Esophagus muscularis mucosa (tissue), 3 donors: ENCODE measurements around the gene CD302.

ENCODE experiments used
- CTCF ChIP-seq, 3 experiments: fragments of 200-600 bp in 2 of 3; fragments of 450-650 bp in 1 of 3; sonication (generic) in 2 of 3; IDR thresholded peaks; one replicate each; pipeline ENCODE4 v1.5.1; 2017 to 2019; ENCODE audit warnings: antibody characterized with exemption in 3 of 3, mild to moderate bottlenecking in 2 of 3, moderate library complexity in 1 of 3
- POLR2A ChIP-seq: fragments of 450-650 bp; IDR thresholded peaks from one replicate; pipeline ENCODE4 v1.6.1; 2017; ENCODE audit warnings: antibody characterized with exemption, moderate library complexity, mild to moderate bottlenecking, low read depth
- POLR2AphosphoS5 ChIP-seq, 2 donors: sonication (generic); formaldehyde crosslinking; IDR thresholded peaks; one replicate each; pipeline ENCODE4 v1.6.1; 2017; ENCODE audit warnings: antibody characterized with exemption in 2 of 2

- TF ChIP-seq POLR2AphosphoS5 (IDR thresholded peaks at IDR 0.05) (no peak), CTCF (IDR thresholded peaks at IDR 0.05) (no peak), POLR2A (no peak)
These were observed 23.0 kb downstream of the CD302 start for GRCh38 chr2:159775021-159775420.
